Measurements from ENCODE around the gene PTGFR.
A peak's percentile ranks its signal among the peaks of the same experiment; 100 is the strongest.

PTGFR gene

DNA sequence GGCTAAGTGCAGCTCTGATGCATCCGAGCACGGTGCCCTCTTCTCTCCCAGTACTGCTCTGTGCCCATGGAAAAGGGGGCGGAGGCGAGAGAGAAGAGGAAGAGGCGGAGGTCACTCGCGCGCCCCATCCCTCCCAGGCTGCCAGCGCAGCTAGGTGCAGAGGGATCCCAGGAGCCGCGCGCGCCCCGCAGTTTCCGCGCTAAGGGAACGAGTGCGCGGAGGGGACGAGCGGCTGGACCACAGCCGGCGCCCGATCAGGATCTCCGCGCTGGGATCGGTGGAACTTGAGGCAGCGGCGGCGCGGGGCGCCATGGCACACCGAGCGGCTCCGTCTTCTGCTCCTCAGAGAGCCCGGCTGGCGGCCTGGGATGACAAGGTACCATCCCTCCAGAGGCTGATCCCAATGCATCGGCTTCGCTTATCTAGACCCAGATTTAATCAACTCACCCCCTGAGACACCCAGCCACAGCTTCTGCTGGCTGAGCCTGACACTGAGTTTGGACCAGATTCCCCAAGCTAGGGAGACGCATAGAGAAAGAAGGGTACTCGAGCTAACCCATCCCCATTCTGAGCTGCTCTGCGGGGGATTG lies at the start of gene PTGFR:
Gene PTGFR, plus strand, starts transcription at position 114 of the 590 bp plus-strand sequence. CDS start 1,770 bp downstream, outside the sequence.
- H3K4me1 ChIP-seq (ENCODE audit: control insufficient read depth, low read depth, low read length): no peaks in the 10 kb centered on the region
- H3K27ac ChIP-seq (ENCODE audit: low read length): no peak within 1 kb of the TSS
- H3K27me3 ChIP-seq (ENCODE audit: control insufficient read depth, insufficient read depth, low read length): peaks cover 48% of the 10 kb centered on the region
- H3K9ac ChIP-seq (ENCODE audit: low read length): no peak within 1 kb of the TSS
- H3K4me3 ChIP-seq (ENCODE audit: low read length): peak within 1 kb of the TSS; percentile 75
- H3K36me3 ChIP-seq (ENCODE audit: control insufficient read depth, low read depth, low read length): no peaks in the 10 kb centered on the region
- H3K9me3 ChIP-seq (ENCODE audit: control insufficient read depth, low read depth, low read length): no peaks in the 10 kb centered on the region

DNA sequence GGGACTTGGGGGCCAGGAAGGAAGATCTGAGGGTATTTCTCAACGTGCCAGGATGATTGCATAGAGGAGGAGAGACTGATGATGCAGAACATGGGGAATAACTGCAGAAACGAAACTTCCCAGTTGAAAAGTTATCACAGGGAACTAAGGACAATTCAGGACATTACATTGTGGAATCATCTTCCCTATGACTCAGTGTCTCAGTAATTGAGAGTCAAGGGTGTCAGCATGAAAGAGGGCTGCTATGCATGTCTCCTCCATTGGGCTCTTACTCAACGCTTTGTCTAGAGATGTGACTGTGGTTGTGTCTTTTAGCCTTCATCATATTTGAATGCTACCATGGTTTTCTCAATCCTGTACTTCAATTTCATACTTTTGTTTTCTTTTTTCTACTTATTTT lies 48.9 kb upstream of the PTGFR start:
- Histone ChIP-seq H3K27me3 (ENCODE audit: control insufficient read depth, insufficient read depth, low read length) (no peaks in the 10 kb centered on the region), H3K9me3 (ENCODE audit: control insufficient read depth, low read depth, low read length) (no peaks in the 10 kb centered on the region), H3K4me1 (ENCODE audit: control insufficient read depth, low read depth, low read length) (no peaks in the 10 kb centered on the region), H3K4me3 (ENCODE audit: low read length) (no peak overlapping the region), H3K36me3 (ENCODE audit: control insufficient read depth, low read depth, low read length) (no peaks in the 10 kb centered on the region), H3K9ac (ENCODE audit: low read length) (no peak overlapping the region), H3K27ac (ENCODE audit: low read length) (no peak overlapping the region)

GRCh38 chr1:78447086-78447485 lies 43.7 kb upstream of the PTGFR start:
- Histone ChIP-seq H3K27ac (ENCODE audit: low read length) (no peak overlapping the region), H3K9ac (ENCODE audit: low read length) (no peak overlapping the region), H3K27me3 (ENCODE audit: control insufficient read depth, insufficient read depth, low read length) (no peaks in the 10 kb centered on the region), H3K36me3 (ENCODE audit: control insufficient read depth, low read depth, low read length) (no peaks in the 10 kb centered on the region), H3K9me3 (ENCODE audit: control insufficient read depth, low read depth, low read length) (no peaks in the 10 kb centered on the region), H3K4me3 (ENCODE audit: low read length) (no peak overlapping the region), H3K4me1 (ENCODE audit: control insufficient read depth, low read depth, low read length) (no peaks in the 10 kb centered on the region)

DNA sequence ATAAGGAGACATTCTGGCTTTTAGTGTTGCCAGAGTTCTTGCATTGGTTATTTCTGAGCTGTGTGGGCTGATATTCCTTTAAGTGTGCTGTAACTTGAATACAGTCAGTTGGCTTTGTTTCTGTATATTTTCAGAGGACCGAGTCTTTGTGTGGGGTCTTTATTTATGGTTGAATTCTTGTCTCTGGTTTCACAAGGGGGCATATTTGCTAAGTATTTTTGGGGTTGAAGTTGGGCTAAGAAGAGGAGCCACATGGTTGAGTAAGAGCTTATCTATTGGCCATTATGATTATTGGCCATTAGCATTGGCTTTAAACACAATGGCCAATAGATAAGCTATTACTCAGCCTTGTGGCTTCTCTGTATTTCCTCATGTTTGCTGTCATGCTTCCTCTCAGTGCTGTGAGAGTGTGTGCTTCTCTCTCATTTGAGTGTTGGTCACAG lies 26.3 kb upstream of the PTGFR start:
- H3K9ac ChIP-seq (ENCODE audit: low read length): no peak overlapping the region

GRCh38 chr1:78465143-78465542 lies 25.6 kb upstream of the PTGFR start:
- no peaks in the 10 kb centered on the region for H3K4me1 ChIP-seq (ENCODE audit: control insufficient read depth, low read depth, low read length)
- H3K9ac ChIP-seq (ENCODE audit: low read length): no peak overlapping the region
- no peak overlapping the region for H3K27ac ChIP-seq (ENCODE audit: low read length)
- no peaks in the 10 kb centered on the region for H3K27me3 ChIP-seq (ENCODE audit: control insufficient read depth, insufficient read depth, low read length)
- H3K36me3 ChIP-seq (ENCODE audit: control insufficient read depth, low read depth, low read length): no peaks in the 10 kb centered on the region
- no peaks in the 10 kb centered on the region for H3K9me3 ChIP-seq (ENCODE audit: control insufficient read depth, low read depth, low read length)
- no peak overlapping the region for H3K4me3 ChIP-seq (ENCODE audit: low read length)

More for the DNA sequence above, 26.3 kb upstream of the PTGFR start:
- H3K9me3 ChIP-seq (ENCODE audit: control insufficient read depth, low read depth, low read length): no peaks in the 10 kb centered on the region
- H3K4me1 ChIP-seq (ENCODE audit: control insufficient read depth, low read depth, low read length): no peaks in the 10 kb centered on the region
- H3K4me3 ChIP-seq (ENCODE audit: low read length): no peak overlapping the region
- no peaks in the 10 kb centered on the region for H3K36me3 ChIP-seq (ENCODE audit: control insufficient read depth, low read depth, low read length)
- no peak overlapping the region for H3K27ac ChIP-seq (ENCODE audit: low read length)
- H3K27me3 ChIP-seq (ENCODE audit: control insufficient read depth, insufficient read depth, low read length): no peaks in the 10 kb centered on the region

GRCh38 chr1:78468521-78468920 lies 22.3 kb upstream of the PTGFR start:
- no peak overlapping the region for H3K4me3 ChIP-seq (ENCODE audit: low read length)
- no peak overlapping the region for H3K27ac ChIP-seq (ENCODE audit: low read length)
- H3K4me1 ChIP-seq (ENCODE audit: control insufficient read depth, low read depth, low read length): no peaks in the 10 kb centered on the region
- H3K27me3 ChIP-seq (ENCODE audit: control insufficient read depth, insufficient read depth, low read length): no peaks in the 10 kb centered on the region
- H3K36me3 ChIP-seq (ENCODE audit: control insufficient read depth, low read depth, low read length): no peaks in the 10 kb centered on the region
- no peak overlapping the region for H3K9ac ChIP-seq (ENCODE audit: low read length)
- H3K9me3 ChIP-seq (ENCODE audit: control insufficient read depth, low read depth, low read length): no peaks in the 10 kb centered on the region

GRCh38 chr1:78469576-78469975 lies 21.2 kb upstream of the PTGFR start:
- Histone ChIP-seq H3K36me3 (ENCODE audit: control insufficient read depth, low read depth, low read length) (no peaks in the 10 kb centered on the region), H3K27me3 (ENCODE audit: control insufficient read depth, insufficient read depth, low read length) (no peaks in the 10 kb centered on the region), H3K4me3 (ENCODE audit: low read length) (no peak overlapping the region), H3K9ac (ENCODE audit: low read length) (no peak overlapping the region), H3K9me3 (ENCODE audit: control insufficient read depth, low read depth, low read length) (no peaks in the 10 kb centered on the region), H3K27ac (ENCODE audit: low read length) (no peak overlapping the region), H3K4me1 (ENCODE audit: control insufficient read depth, low read depth, low read length) (no peaks in the 10 kb centered on the region)

GRCh38 chr1:78471890-78472620 lies 18.7 kb upstream of the PTGFR start:
- no peaks in the 10 kb centered on the region for H3K9me3 ChIP-seq (ENCODE audit: control insufficient read depth, low read depth, low read length)
- H3K27ac ChIP-seq (ENCODE audit: low read length): no peak overlapping the region
- H3K4me3 ChIP-seq (ENCODE audit: low read length): no peak overlapping the region
- no peaks in the 10 kb centered on the region for H3K4me1 ChIP-seq (ENCODE audit: control insufficient read depth, low read depth, low read length)
- H3K27me3 ChIP-seq (ENCODE audit: control insufficient read depth, insufficient read depth, low read length): no peaks in the 10 kb centered on the region
- no peaks in the 10 kb centered on the region for H3K36me3 ChIP-seq (ENCODE audit: control insufficient read depth, low read depth, low read length)
- no peak overlapping the region for H3K9ac ChIP-seq (ENCODE audit: low read length)

DNA sequence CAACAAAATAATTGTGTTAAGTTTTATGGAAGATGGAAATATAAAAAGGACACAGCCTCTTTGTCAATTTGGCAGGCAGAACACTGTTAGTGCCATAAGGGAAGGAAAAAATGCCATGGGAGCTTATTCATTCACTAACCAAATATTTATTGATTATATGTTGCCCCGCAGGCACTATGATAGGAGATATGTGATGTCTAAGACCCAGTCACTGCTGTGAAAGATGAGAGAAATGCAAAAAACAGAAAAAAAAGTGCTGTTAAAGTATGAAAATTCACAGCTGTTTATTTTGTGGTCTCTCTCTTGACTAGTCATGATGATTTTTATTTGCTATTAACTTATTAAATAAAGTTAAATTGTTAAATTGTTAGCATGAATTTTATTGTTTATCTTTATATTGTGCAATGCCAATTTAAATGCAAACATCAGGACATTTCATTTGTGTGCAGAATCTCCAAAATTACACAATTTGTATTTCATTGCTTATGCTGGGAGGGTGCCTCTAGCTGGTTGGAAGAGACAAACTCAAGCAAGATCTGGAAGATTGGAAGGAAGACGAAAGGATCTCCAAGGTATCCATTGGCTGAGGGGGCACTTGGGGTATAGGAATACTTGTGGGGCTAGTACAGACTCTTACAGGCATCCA lies 17.8 kb upstream of the PTGFR start:
- Histone ChIP-seq H3K9ac (ENCODE audit: low read length) (no peak overlapping the region), H3K36me3 (ENCODE audit: control insufficient read depth, low read depth, low read length) (no peaks in the 10 kb centered on the region), H3K27ac (ENCODE audit: low read length) (no peak overlapping the region), H3K27me3 (ENCODE audit: control insufficient read depth, insufficient read depth, low read length) (no peaks in the 10 kb centered on the region), H3K4me3 (ENCODE audit: low read length) (no peak overlapping the region), H3K9me3 (ENCODE audit: control insufficient read depth, low read depth, low read length) (no peaks in the 10 kb centered on the region), H3K4me1 (ENCODE audit: control insufficient read depth, low read depth, low read length) (no peaks in the 10 kb centered on the region)

- H3K27me3 ChIP-seq (ENCODE audit: control insufficient read depth, insufficient read depth, low read length): no peaks in the 10 kb centered on the region
- H3K36me3 ChIP-seq (ENCODE audit: control insufficient read depth, low read depth, low read length): no peaks in the 10 kb centered on the region
- no peaks in the 10 kb centered on the region for H3K9me3 ChIP-seq (ENCODE audit: control insufficient read depth, low read depth, low read length)
- H3K9ac ChIP-seq (ENCODE audit: low read length): no peak overlapping the region
- no peak overlapping the region for H3K4me3 ChIP-seq (ENCODE audit: low read length)
- H3K4me1 ChIP-seq (ENCODE audit: control insufficient read depth, low read depth, low read length): no peaks in the 10 kb centered on the region
- H3K27ac ChIP-seq (ENCODE audit: low read length): no peak overlapping the region
These were observed 16.7 kb upstream of the PTGFR start for GRCh38 chr1:78474092-78474491.

DNA sequence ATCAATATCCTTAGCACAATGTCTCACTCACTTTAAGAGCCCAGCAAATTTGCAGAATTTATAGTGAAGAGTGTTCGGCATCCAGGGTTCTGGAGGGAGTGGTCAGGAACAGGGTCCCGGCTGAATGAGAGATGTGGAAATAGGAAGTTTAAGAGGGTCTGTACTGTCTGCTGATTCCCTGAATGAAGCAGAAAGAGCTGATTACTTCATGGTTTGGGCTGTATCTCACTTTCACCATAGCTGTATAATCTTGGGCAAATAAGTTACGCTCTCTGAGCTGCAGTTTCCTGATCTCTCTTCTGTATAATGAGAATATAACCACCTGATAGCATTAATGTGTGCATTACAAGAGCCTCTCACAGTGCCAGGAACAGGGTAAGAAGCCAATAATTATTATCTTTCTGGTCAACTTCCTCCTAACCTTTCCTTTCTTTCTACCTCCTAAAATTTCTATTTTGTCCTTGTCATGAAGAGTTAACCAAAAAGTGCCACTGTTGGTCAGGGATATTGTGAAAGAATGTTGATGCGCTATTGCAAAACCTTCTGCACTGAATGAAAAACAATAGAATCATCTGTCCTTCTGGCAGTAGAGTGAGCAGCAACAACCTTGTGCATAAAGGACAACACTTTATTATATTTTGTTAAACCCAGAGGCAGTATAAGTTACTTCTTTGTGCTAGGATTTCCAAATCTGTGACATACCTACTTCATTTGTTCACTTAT lies 14.7 kb upstream of the PTGFR start:
- Histone ChIP-seq H3K27ac (ENCODE audit: low read length) (no peak overlapping the region), H3K36me3 (ENCODE audit: control insufficient read depth, low read depth, low read length) (no peaks in the 10 kb centered on the region), H3K4me3 (ENCODE audit: low read length) (no peak overlapping the region), H3K4me1 (ENCODE audit: control insufficient read depth, low read depth, low read length) (no peaks in the 10 kb centered on the region), H3K9ac (ENCODE audit: low read length) (no peak overlapping the region), H3K27me3 (ENCODE audit: control insufficient read depth, insufficient read depth, low read length) (no peaks in the 10 kb centered on the region), H3K9me3 (ENCODE audit: control insufficient read depth, low read depth, low read length) (no peaks in the 10 kb centered on the region)
